SK-N-MC (cell line): ENCODE measurements around the gene B4GALT7.

ENCODE experiments used
- EZH2 ChIP-seq: fragments of 200-600 bp; sonication (generic); IDR thresholded peaks from one replicate; pipeline ENCODE4 v1.6.1; 2017; ENCODE audit warnings: antibody characterized with exemption
- FOXP2 ChIP-seq: optimal IDR thresholded peaks from 2 replicates; pipeline ENCODE3; 2011; ENCODE audit warnings: mild to moderate bottlenecking, moderate library complexity; ENCODE audit not compliant: insufficient read depth; ENCODE audit errors: extremely low read length, control extremely low read depth
- POLR2AphosphoS5 ChIP-seq: IDR thresholded peaks from 2 replicates; pipeline ENCODE4 v1.6.1; 2012; ENCODE audit warnings: mild to moderate bottlenecking, low read depth, low read length, borderline replicate concordance

DNA sequence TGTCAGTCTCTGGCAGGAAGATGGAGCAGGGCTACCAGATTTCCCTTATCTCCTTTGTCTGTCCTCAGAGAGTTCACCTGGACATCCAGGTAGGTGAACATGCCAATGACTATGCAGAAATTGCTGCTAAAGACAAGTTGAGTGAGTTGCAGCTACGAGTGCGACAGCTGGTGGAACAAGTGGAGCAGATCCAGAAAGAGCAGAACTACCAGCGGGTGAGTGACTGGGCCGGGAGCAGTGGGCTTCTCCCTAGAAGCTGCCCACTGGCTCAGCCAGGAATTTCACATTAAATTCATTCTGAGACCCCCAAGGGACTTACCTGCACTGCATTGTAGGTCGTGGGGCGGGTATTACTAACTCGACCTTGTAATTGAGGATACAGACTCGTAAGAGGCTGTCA lies 5.9 kb upstream of the B4GALT7 start:
- TF ChIP-seq POLR2AphosphoS5 (no peak), EZH2 (no peak), FOXP2 (no peak)
